Head of caudate nucleus (tissue), 42 donors: Measurements from ENCODE around the gene MYO16.
"Not testable (repeated sequence)": the region's sequence is repeated elsewhere in the genome, so short reads cannot be mapped to it uniquely, and the experiment has no call there.

ENCODE experiments used
- DNase-seq, 42 donors: peaks; one replicate each; pipeline versions ENCODE4 v3.0.0 to v3.0.0-alpha.2; 2020 to 2021; ENCODE audit warnings: mixed read lengths in 7 of 42
- intact Hi-C: fragments of 100-400 bp; cut with DNase I; formaldehyde crosslinking; loops from one replicate; pipeline ENCODE4 v1.15.0; 2022

MYO16 gene

GRCh38 chr13:108851660-108852059 is 222.2 kb downstream of the MYO16 start:
- no peak for DNase-seq
- intact Hi-C loops: no loop called here

GRCh38 chr13:108853031-108853430 is 223.6 kb downstream of the MYO16 start:
- intact Hi-C loops: no loop called here
- no peak for DNase-seq

- DNase-seq: no peak
- intact Hi-C loops: no loop called here
Measured at GRCh38 chr13:108855737-108856387, 226.5 kb downstream of the MYO16 start.

GRCh38 chr13:108858676-108859075 is 229.3 kb downstream of the MYO16 start:
- no peak for DNase-seq
- intact Hi-C loops: no loop called here

GRCh38 chr13:108859197-108860012 is 230.0 kb downstream of the MYO16 start:
- intact Hi-C loops: no loop called here
- DNase-seq: no peak

GRCh38 chr13:108860418-108860817 is 231.0 kb downstream of the MYO16 start:
- DNase-seq: no peak
- intact Hi-C loops: no loop called here

GRCh38 chr13:108877300-108877699 is 247.9 kb downstream of the MYO16 start:
- DNase-seq: no peak
- intact Hi-C loops: no loop called here

- DNase-seq: no peak
- intact Hi-C loops: no loop called here
Measured at GRCh38 chr13:108878732-108879131, 249.3 kb downstream of the MYO16 start.

GRCh38 chr13:108889324-108889984 is 260.0 kb downstream of the MYO16 start:
- intact Hi-C loops: no loop called here
- no peak for DNase-seq

GRCh38 chr13:108895220-108895704 is 265.9 kb downstream of the MYO16 start:
- intact Hi-C loops: loop anchor here (10.0 kb wide), 1 partner anchor 570 kb away; no protein-coding TSS in a partner anchor

GRCh38 chr13:108897955-108898354 is 268.5 kb downstream of the MYO16 start:
- DNase-seq: no peak
- intact Hi-C loops: loop anchor here (10.0 kb wide), 1 partner anchor 573 kb away; no protein-coding TSS in a partner anchor

More at GRCh38 chr13:108895220-108895704, 265.9 kb downstream of the MYO16 start:
- DNase-seq: peak in 5 of 42 donors; percentile 9 to 44 (median 15)

- intact Hi-C loops: no loop called here
- no peak for DNase-seq
Measured at GRCh38 chr13:108902405-108903155, 273.2 kb downstream of the MYO16 start.

GRCh38 chr13:108903613-108904012 is 274.2 kb downstream of the MYO16 start:
- intact Hi-C loops: no loop called here

GRCh38 chr13:108911807-108912206 is 282.4 kb downstream of the MYO16 start:
- intact Hi-C loops: no loop called here
- no peak for DNase-seq

More at GRCh38 chr13:108903613-108904012, 274.2 kb downstream of the MYO16 start:
- DNase-seq: no peak

GRCh38 chr13:108913731-108914130 is 284.3 kb downstream of the MYO16 start:
- DNase-seq, intact Hi-C loops: not testable (repeated sequence)

GRCh38 chr13:108915095-108915633 is 285.8 kb downstream of the MYO16 start:
- intact Hi-C loops: no loop called here
- DNase-seq: peak in 4 of 42 donors; percentile 17 to 26 (median 20)

GRCh38 chr13:108915634-108916512 is 286.5 kb downstream of the MYO16 start:
- peak; percentile 37 to 90 (median 71) for DNase-seq
- intact Hi-C loops: no loop called here

GRCh38 chr13:108917581-108917980 is 288.2 kb downstream of the MYO16 start:
- no peak for DNase-seq
- intact Hi-C loops: no loop called here
